GM12892 (cell line): ENCODE results near the gene CDH6.

Experiments
- POLR2A ChIP-seq: IDR thresholded peaks from 2 replicates; pipeline ENCODE4 v1.6.1; 2011; ENCODE audit warnings: low read depth, low read length, control low read depth
- POLR2AphosphoS5 ChIP-seq: IDR thresholded peaks from 2 replicates; pipeline ENCODE4 v1.6.1; 2011; ENCODE audit warnings: low read depth, low read length, control low read depth

- no peak for TF ChIP-seq POLR2AphosphoS5
- TF ChIP-seq POLR2A = no peak
Measured at GRCh38 chr5:31372124-31372523, 178.6 kb downstream of the CDH6 start.
